WTC11 (cell line): ENCODE measurements around the gene RPL6. TPM values are rescaled to one million over a fixed set of nuclear protein-coding genes. Genes with fewer than 3 reads are reported as not detected.

Experiments used
- ATAC-seq: fragments of 200-7000 bp; cut with Tn5 transposase; 2 replicates; pipeline ENCODE4 v1.10.0; 2021; ENCODE audit warnings: mild to moderate bottlenecking, moderate library complexity
- CTCF ChIA-PET: fragments of 300-600 bp; sonication (Branson Sonifier 250); formaldehyde crosslinking; loops from one replicate; lab custom pipeline; 2021; ENCODE audit warnings: antibody characterized with exemption; lab: Charles Lee
- POLR2A ChIA-PET: fragments of 350-600 bp; sonication (Branson Sonifier 250); formaldehyde crosslinking; loops from one replicate; lab custom pipeline; 2021; ENCODE audit warnings: antibody characterized with exemption; lab: Charles Lee
- DNase-seq: peaks from one replicate; pipeline ENCODE4 v3.0.0; 2021; ENCODE audit warnings: low spot score
- H3K27ac Mint-ChIP-seq: 2 replicates; pipeline ENCODE4 v1.8.0; 2021; ENCODE audit warnings: mixed read lengths
- H3K27me3 Mint-ChIP-seq: 2 replicates; pipeline ENCODE4 v1.8.0; 2021; ENCODE audit warnings: low read depth, mild to moderate bottlenecking, moderate library complexity, mixed read lengths
- H3K36me3 Mint-ChIP-seq: 2 replicates; pipeline ENCODE4 v1.8.0; 2021; ENCODE audit warnings: mixed read lengths
- H3K4me1 Mint-ChIP-seq: 2 replicates; pipeline ENCODE4 v1.8.0; 2022; ENCODE audit warnings: mixed read lengths
- H3K4me3 Mint-ChIP-seq: 2 replicates; pipeline ENCODE4 v1.8.0; 2021; ENCODE audit warnings: mild to moderate bottlenecking, moderate library complexity, mixed read lengths
- H3K9me3 Mint-ChIP-seq: 2 replicates; pipeline ENCODE4 v1.8.0; 2021; ENCODE audit warnings: mixed read lengths
- CREM ChIP-seq: sonication (generic); formaldehyde crosslinking; IDR thresholded peaks from 2 replicates; pipeline ENCODE4 v1.8.1; 2022; ENCODE audit warnings: mild to moderate bottlenecking, missing genetic modification reagents, moderate library complexity
- ELF4 ChIP-seq: sonication (generic); formaldehyde crosslinking; IDR thresholded peaks from 2 replicates; pipeline ENCODE4 v1.8.1; 2022; ENCODE audit warnings: low read depth, mild to moderate bottlenecking, moderate library complexity, missing genetic modification reagents
- HMGA2 ChIP-seq: fragments of 250-450 bp; sonication (Bioruptor Pico); IDR thresholded peaks from 2 replicates; pipeline ENCODE4 v1.4.0; 2021; ENCODE audit warnings: mild to moderate bottlenecking, moderate library complexity
- JAZF1 ChIP-seq: fragments of 250-450 bp; sonication (Bioruptor Pico); IDR thresholded peaks from 2 replicates; pipeline ENCODE4 v1.9.0; 2021; ENCODE audit warnings: moderate library complexity, mild to moderate bottlenecking, inconsistent platforms
- MXD4 ChIP-seq: fragments of 250-450 bp; sonication (Bioruptor Pico); IDR thresholded peaks from 2 replicates; pipeline ENCODE4 v1.8.0; 2021; ENCODE audit warnings: mild to moderate bottlenecking, moderate library complexity, borderline replicate concordance
- MYBL2 ChIP-seq: sonication (generic); formaldehyde crosslinking; IDR thresholded peaks from 2 replicates; pipeline ENCODE4 v1.8.1; 2023; ENCODE audit warnings: mild to moderate bottlenecking, moderate library complexity, missing genetic modification reagents
- ZNF671 ChIP-seq: fragments of 250-450 bp; sonication (Bioruptor Pico); IDR thresholded peaks from 2 replicates; pipeline ENCODE4 v1.8.0; 2021; ENCODE audit warnings: mild to moderate bottlenecking
- total RNA-seq: library from RNA; stranded (reverse); gene quantifications from 3 replicates; pipeline ENCODE4 v1.2.3, GENCODE V29; 2021
- TF ChIP-seq, protein P1 (sequence below): sonication (generic); formaldehyde crosslinking; IDR thresholded peaks from 2 replicates; pipeline ENCODE4 v1.8.1; 2023; ENCODE audit warnings: mild to moderate bottlenecking, missing genetic modification reagents
- TF ChIP-seq, protein P2 (sequence below): fragments of 250-450 bp; sonication (Bioruptor Pico); IDR thresholded peaks from 2 replicates; pipeline ENCODE4 v1.9.0; 2021; ENCODE audit warnings: mild to moderate bottlenecking, borderline replicate concordance
- TF ChIP-seq, protein P3 (sequence below): sonication (generic); formaldehyde crosslinking; IDR thresholded peaks from 2 replicates; pipeline ENCODE4 v1.8.1; 2023; ENCODE audit warnings: mild to moderate bottlenecking, missing genetic modification reagents, moderate library complexity
- TF ChIP-seq, protein P4 (sequence below): sonication (generic); formaldehyde crosslinking; IDR thresholded peaks from 2 replicates; pipeline ENCODE4 v1.8.0; 2022; ENCODE audit warnings: mild to moderate bottlenecking, missing genetic modification reagents

The RPL6 gene
- total RNA-seq, 1 experiment from 2014 or later, result 1,730 TPM

DNA sequence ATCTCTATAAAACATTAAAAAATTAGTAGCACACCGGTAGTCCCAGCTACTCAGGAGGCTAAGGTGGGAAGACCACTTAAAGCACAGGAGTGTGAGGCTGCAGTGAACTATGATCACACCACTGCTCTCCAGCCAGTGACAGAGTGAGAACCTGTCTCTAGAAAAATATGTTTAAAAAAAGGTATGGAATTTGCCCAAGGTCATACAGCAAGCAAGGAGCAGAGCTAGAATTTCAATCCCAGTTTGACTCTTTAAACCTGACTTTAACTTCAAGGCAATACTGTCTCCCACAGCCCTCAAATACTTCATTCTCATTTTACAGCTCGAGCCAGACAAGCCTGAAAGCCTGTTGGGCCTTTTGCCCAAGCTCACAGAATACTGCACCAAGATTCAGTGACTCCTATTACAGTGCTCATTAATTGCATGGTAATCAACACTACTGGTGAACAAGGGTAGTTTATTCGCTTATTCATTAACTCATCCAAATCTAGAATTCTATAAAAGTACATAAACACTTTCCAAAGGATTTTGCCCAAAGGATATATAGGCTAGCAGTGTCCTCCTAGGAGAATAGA, 35.2 kb downstream of the RPL6 start:
- TF ChIP-seq JAZF1 (CRISPR knock-in tag) (no peak), ZNF671 (no peak), MXD4 (CRISPR knock-in tag) (no peak)
- TF ChIP-seq, protein P1, sequence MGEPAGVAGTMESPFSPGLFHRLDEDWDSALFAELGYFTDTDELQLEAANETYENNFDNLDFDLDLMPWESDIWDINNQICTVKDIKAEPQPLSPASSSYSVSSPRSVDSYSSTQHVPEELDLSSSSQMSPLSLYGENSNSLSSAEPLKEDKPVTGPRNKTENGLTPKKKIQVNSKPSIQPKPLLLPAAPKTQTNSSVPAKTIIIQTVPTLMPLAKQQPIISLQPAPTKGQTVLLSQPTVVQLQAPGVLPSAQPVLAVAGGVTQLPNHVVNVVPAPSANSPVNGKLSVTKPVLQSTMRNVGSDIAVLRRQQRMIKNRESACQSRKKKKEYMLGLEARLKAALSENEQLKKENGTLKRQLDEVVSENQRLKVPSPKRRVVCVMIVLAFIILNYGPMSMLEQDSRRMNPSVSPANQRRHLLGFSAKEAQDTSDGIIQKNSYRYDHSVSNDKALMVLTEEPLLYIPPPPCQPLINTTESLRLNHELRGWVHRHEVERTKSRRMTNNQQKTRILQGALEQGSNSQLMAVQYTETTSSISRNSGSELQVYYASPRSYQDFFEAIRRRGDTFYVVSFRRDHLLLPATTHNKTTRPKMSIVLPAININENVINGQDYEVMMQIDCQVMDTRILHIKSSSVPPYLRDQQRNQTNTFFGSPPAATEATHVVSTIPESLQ (CRISPR knock-in tag), result no peak
- TF ChIP-seq, protein P2, sequence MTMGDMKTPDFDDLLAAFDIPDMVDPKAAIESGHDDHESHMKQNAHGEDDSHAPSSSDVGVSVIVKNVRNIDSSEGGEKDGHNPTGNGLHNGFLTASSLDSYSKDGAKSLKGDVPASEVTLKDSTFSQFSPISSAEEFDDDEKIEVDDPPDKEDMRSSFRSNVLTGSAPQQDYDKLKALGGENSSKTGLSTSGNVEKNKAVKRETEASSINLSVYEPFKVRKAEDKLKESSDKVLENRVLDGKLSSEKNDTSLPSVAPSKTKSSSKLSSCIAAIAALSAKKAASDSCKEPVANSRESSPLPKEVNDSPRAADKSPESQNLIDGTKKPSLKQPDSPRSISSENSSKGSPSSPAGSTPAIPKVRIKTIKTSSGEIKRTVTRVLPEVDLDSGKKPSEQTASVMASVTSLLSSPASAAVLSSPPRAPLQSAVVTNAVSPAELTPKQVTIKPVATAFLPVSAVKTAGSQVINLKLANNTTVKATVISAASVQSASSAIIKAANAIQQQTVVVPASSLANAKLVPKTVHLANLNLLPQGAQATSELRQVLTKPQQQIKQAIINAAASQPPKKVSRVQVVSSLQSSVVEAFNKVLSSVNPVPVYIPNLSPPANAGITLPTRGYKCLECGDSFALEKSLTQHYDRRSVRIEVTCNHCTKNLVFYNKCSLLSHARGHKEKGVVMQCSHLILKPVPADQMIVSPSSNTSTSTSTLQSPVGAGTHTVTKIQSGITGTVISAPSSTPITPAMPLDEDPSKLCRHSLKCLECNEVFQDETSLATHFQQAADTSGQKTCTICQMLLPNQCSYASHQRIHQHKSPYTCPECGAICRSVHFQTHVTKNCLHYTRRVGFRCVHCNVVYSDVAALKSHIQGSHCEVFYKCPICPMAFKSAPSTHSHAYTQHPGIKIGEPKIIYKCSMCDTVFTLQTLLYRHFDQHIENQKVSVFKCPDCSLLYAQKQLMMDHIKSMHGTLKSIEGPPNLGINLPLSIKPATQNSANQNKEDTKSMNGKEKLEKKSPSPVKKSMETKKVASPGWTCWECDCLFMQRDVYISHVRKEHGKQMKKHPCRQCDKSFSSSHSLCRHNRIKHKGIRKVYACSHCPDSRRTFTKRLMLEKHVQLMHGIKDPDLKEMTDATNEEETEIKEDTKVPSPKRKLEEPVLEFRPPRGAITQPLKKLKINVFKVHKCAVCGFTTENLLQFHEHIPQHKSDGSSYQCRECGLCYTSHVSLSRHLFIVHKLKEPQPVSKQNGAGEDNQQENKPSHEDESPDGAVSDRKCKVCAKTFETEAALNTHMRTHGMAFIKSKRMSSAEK (CRISPR knock-in tag), result no peak
- TF ChIP-seq, protein P3, sequence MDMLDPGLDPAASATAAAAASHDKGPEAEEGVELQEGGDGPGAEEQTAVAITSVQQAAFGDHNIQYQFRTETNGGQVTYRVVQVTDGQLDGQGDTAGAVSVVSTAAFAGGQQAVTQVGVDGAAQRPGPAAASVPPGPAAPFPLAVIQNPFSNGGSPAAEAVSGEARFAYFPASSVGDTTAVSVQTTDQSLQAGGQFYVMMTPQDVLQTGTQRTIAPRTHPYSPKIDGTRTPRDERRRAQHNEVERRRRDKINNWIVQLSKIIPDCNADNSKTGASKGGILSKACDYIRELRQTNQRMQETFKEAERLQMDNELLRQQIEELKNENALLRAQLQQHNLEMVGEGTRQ, result no peak
- DNase-seq (no peak), ATAC-seq (no peak)
- H3K4me3 Mint-ChIP-seq, result no peak overlapping the region
- H3K9me3 Mint-ChIP-seq, result peaks cover 9% of the 10 kb centered on the region
- CTCF ChIA-PET, result no interaction called here
- peaks cover 9% of the 10 kb centered on the region; the same call in 1 of the 2 replicates for H3K4me1 Mint-ChIP-seq
- H3K27me3 Mint-ChIP-seq, result no peaks in the 10 kb centered on the region
- H3K27ac Mint-ChIP-seq, result peak overlapping the region; percentile 36; the same call in 1 of the 2 replicates
- H3K36me3 Mint-ChIP-seq, result no peaks in the 10 kb centered on the region
- POLR2A ChIA-PET, result no interaction called here

DNA sequence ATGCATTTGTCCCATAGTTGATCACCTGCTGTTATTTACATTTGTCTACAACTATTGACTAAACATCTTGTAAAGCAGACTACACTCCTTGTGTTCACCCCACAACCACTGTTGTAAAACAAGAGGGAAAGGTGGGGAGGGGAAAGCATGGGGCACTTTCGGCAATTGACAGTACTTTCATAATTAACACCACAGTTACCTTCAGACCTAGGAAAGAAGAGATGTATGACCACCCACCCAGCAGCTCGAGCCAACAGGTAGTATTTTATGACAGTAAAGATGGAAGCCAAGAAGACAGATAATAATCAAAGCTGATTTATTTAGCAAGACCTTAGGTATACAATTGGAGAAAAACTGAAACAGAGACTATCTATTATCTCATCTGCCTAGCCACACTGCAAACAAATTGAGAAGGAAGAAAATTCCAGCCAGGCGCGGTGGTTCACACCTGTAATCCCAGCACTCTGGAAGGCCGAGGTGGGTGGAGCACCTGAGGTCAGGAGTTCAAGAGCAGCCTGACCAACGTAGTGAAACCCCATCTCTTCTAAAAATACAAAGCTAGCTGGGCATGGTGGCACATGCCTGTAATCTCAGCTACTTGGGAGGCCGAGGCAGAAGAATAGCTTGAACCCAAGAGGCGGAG, 38.4 kb downstream of the RPL6 start:
- ATAC-seq (no peak), DNase-seq (no peak)
- peaks cover 14% of the 10 kb centered on the region for H3K4me1 Mint-ChIP-seq
- H3K27me3 Mint-ChIP-seq, result no peaks in the 10 kb centered on the region
- POLR2A ChIA-PET, result no interaction called here
- TF ChIP-seq MYBL2 (CRISPR knock-in tag) (no peak), CREM (no peak), HMGA2 (CRISPR knock-in tag) (no peak), ELF4 (no peak)
- TF ChIP-seq, protein P2 (CRISPR knock-in tag), result no peak
- TF ChIP-seq, protein P4, sequence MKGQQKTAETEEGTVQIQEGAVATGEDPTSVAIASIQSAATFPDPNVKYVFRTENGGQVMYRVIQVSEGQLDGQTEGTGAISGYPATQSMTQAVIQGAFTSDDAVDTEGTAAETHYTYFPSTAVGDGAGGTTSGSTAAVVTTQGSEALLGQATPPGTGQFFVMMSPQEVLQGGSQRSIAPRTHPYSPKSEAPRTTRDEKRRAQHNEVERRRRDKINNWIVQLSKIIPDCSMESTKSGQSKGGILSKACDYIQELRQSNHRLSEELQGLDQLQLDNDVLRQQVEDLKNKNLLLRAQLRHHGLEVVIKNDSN (CRISPR knock-in tag), result no peak
- H3K4me3 Mint-ChIP-seq, result no peak overlapping the region
- peaks cover 5% of the 10 kb centered on the region for H3K9me3 Mint-ChIP-seq
- CTCF ChIA-PET, result interaction anchor here (1.4 kb wide), 1 partner anchor 173 kb away, joined by 5 read pairs; no protein-coding TSS in a partner anchor
- H3K36me3 Mint-ChIP-seq, result no peaks in the 10 kb centered on the region
- peak overlapping the region; percentile 1 for H3K27ac Mint-ChIP-seq
